Limb (tissue), 2 donors: ENCODE data around the gene IL1RAP.
"Not testable (repeated sequence)": the region's sequence is repeated elsewhere in the genome, so short reads cannot be mapped to it uniquely, and the experiment has no call there.

Experiments used
- DNase-seq, 2 donors: peaks; one replicate each; pipeline ENCODE4 v3.0.0-alpha.2; 2016; ENCODE audit errors: extremely low spot score in 2 of 2

The IL1RAP gene

GRCh38 chr3:190513409-190514370, at the start of gene IL1RAP:
TSS of gene IL1RAP (plus strand) at chr3:190514085. CDS start at chr3:190564290, 50,205 bp downstream.
- peak; percentile 91 to 92 for DNase-seq

DNA sequence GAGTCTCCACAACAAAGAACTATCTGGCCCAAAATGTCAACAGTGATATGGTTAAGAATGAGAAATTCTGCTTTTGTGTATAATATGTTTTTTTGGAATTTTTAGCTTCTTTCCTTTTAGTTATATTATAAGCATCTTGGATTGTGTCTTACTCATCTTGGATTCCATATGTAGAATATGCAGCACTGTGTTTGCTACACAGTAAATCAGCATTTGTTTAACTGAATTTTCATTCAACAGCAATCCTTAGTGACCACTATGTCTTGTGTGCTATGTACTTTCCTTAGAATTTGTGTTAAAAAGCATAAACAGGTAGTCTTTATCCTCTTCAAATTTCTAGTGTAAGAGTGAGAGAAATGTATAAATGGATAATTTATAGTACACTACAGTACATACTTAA, 46.0 kb upstream of the IL1RAP start:
- DNase-seq: no peak

DNA sequence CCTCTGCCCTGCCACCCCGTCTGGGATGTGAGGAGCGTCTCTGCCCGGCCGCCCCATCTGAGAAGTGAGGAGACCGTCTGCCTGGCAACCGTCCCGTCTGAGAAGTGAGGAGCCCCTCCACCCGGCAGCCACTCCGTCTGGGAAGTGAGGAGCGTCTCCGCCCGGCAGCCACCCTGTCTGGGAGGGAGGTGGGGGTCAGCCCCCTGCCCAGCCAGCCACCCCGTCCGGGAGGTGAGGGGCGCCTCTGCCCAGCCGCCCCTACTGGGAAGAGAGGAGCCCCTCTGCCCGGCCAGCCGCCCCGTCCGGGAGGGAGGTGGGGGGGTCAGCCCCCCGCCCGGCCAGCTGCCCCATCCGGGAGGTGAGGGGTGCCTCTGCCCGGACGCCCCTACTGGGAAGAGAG, 40.6 kb upstream of the IL1RAP start:
- not testable (repeated sequence) for DNase-seq

DNA sequence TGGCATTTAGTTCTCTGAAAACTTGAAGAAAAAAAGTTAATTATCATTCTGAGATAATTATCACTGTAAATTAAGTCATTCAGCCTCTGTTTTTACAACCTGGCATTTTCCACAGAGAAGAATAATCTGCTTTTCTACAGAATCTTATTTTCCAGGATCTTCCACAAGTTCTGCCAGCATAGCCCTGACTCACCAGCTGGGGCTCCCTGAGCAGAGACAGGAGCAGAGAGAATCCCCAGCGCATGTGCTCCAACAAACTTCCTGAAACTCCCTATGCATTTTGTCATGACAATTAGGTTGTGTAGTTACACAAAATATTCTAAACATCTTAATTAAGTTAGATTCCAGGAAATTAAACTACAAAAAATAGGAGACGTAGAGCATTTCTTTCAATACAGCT, 32.1 kb upstream of the IL1RAP start:
- DNase-seq: no peak

DNA sequence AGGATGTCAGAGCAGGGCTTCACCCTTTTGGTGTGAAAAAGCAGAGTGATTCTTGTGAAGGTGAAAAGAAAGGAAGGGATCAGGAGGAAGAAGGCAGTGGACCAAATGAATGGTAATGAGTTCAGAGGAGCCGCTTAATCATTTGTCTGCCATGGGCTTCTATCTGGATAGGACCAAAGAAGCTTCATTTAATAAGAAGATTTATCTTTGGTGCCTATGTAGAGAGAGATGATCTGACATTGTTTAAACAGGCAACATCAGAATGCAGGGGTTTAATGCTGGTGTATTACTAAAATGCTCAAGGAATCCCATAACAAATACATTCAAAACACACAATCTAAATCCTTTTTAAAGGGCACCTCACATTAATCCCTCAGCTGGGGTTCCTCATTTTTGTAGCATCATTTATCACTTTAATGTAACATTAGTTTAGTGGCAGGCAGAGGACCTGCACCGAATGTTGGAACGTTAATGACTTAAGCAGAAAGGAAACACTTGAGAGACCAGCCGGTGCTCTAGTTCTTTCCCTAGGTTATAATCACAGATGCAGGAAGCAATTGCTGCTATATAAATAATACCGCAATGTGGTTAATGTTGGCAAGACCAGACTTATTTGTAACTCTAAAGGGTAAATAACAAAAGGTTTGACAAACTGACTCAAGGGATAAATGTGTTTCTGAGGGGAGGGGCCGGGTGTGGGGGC, 27.9 kb upstream of the IL1RAP start:
- DNase-seq: no peak

GRCh38 chr3:190486533-190486864, 27.4 kb upstream of the IL1RAP start:
- no peak for DNase-seq

DNA sequence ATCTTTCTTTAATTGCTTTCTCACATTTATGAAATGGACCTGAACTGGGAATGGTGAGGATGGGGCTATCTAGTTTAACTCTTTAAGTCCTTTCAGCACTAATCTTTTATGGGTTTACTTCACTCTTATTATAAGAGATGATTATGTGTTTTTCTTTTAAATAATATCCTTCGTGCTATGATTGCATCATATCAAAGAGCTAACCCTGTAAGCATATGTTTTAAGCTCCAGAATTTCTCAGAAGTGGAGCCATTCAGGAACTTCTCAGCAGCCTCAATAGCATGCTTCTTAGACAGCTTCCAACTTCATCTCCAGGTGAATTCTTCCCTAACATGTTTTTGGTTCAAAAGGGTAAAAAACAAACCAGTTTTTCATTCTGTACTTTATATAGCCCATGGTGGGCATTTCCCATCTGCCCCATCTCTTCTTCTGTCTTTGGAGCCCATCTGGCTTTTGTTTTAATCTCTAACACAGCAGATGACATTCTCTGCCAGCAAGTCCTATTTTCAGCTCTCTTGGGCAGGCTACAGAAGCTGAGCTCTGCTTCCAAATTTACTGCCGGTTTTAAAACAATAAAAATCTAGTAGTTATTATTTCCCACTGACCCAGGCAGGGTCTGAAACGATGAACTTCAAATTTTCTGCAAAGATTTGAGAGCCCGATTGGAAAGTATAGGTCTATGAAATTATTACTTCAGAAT, 26.8 kb upstream of the IL1RAP start:
- no peak for DNase-seq

- DNase-seq: no peak
Observed at GRCh38 chr3:190491533-190492054, 22.3 kb upstream of the IL1RAP start.

DNA sequence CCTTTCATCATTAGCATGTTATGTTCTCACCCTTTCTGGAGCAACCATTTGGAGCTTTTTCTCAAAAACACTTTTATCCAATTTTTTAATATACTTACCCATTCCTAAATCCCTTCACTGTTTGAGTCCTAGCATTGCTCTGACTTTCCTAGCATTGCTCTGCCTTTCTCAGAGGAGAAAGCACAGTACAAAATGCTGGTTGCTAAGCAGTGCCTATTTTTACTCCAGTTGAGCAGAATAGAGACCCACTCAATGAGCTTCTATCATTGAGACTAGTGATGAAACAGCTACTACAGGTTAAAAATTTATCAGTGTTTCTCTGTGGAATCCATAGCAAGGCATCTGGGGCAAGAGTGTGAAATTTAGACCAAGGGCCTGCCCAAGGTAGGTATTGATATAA, 21.8 kb upstream of the IL1RAP start:
- DNase-seq: no peak

GRCh38 chr3:190492966-190493365, 20.9 kb upstream of the IL1RAP start:
- DNase-seq: no peak

GRCh38 chr3:190494907-190495306, 19.0 kb upstream of the IL1RAP start:
- DNase-seq: no peak

- no peak for DNase-seq
Observed at GRCh38 chr3:190495354-190495753, 18.5 kb upstream of the IL1RAP start.

DNA sequence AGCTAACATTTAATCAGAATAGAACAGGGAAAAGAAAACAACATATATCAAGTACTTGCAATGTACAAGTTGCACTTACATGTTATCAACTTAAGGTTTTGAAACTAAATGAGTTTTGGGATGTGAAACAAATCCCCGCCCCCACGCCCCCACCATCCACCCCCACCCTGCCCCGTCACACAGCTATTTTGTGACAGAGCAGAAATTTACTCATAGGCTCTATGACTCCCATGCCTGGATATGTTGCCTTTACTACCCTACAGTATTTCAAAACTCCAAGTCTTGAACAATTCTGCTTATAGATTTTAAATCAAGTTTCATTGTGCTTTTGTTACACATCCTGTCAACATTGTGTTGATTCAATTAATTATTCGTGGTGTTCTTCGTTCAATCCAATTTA, 18.1 kb upstream of the IL1RAP start:
- DNase-seq: no peak

GRCh38 chr3:190496859-190497258, 17.0 kb upstream of the IL1RAP start:
- no peak for DNase-seq

DNA sequence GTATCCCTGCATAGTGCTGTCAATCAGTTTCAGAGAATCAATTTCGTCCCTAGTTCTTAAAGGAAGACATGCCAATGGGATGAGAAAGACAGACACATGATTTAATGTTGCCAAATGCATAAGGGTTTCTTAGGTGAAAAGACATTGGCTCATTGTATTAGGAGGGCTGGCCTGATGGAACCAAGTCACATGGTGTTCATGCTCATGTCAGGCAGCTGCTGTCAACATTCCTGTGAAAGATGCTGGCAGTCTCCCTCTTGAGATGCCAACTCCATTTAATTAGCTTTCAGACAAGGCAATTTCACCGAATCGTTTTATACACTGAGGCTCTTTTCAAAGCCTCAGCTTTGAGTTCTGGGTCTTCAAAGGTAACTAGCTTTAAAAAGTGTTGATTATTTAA, 16.1 kb upstream of the IL1RAP start:
- DNase-seq: no peak

GRCh38 chr3:190498293-190498692, 15.6 kb upstream of the IL1RAP start:
- DNase-seq: no peak

- no peak for DNase-seq
Observed at GRCh38 chr3:190499122-190499521, 14.8 kb upstream of the IL1RAP start.

DNA sequence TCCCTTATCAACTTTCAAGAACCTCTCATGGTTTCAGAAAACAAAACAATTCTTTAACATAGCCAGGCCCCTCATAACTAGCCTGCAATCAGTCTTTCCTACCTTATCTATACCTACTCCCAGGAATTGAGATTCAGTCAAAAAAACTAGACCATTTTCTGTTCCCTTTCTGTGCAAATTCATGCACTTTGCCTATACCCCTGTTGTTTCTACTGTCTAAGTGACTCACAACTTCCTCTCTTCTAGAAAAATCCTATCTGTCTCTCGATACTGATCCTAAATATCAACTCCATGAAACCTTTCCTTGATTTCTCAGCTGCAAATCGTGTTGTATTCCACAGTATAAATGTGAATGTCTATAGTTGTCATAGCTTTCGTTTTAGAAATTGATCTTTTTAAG, 10.9 kb upstream of the IL1RAP start:
- DNase-seq: no peak

DNA sequence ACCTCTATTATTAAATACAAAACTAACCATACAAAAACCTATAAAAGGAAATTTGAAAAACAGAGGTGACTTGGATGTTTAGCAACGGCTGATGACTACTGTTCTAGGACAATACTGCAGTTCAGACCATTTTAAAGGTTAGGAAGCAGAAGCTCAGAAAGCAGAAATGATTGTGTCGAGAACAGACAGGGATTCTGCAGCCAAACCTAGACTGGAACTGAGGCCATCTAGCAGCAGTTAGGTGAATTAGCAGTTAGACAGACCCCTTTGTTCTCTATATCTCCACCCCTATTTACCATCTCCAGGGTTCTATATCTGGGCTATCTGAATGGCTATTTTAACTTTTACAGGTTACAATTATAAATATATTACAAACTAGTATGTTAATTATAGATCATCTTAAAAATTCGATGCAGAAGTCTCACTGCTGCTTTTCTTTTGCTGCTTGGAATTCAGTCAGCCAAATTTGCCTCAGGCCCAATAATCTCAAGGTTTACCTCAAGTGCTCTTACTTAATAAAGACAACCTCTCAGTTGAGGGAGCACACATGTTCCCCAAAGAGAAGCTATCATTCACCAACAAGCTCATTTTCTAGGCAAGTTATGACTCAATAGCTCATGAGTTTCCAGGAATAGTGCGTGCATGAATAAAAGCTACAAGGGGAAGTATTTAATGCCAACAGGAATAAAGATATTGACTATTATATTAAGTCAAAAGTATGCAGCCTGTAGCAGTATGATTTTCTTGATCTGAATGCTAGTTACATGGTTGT, 9.3 kb upstream of the IL1RAP start:
- no peak for DNase-seq

DNA sequence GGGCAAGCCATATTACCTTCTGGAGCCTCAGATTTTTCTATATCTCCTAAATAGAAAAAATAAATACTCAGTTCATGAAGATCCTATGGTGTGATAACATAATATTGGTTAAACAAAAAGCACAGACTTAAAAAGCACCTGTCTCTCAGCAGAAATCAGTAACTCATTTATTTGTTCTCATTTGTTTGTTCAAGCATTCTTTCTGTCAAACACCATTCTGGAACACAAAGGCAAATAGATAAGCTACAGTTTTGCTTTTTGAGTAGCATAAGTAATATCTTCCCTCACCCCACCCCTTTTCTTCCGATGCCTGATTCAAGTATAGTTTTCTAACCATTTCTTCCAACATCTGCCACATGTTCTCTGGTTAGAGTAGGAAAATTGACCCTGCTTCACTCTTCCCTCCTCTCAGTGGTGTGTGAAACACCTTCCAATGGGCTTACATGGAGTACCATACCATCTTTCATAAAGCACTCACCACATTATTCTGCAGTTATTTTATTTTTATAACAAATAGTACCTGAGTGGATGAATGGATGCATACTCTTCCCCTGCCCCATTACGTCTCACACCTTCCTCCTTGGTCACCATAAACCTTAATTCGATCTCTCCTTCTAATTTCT, 8.4 kb upstream of the IL1RAP start:
- no peak for DNase-seq

GRCh38 chr3:190506271-190506670, 7.6 kb upstream of the IL1RAP start:
- no peak for DNase-seq
